Prostate gland (tissue), 2 donors: ENCODE measurements around the gene MTG1.

Experiments used
- POLR2A ChIP-seq: fragments of 450-650 bp; IDR thresholded peaks from one replicate; pipeline ENCODE4 v1.6.1; 2016; ENCODE audit warnings: antibody characterized with exemption, mild to moderate bottlenecking
- TF ChIP-seq, protein P1 (sequence below), 4 experiments: fragments of 200-600 bp in 2 of 4; fragments of 450-650 bp in 2 of 4; sonication (generic) in 2 of 4; IDR thresholded peaks; 1 replicate in 3 of 4; 2 replicates in 1 of 4; pipeline ENCODE4 v1.5.1; 2016 to 2019; ENCODE audit warnings: antibody characterized with exemption in 4 of 4, mild to moderate bottlenecking in 2 of 4, moderate library complexity in 2 of 4

DNA sequence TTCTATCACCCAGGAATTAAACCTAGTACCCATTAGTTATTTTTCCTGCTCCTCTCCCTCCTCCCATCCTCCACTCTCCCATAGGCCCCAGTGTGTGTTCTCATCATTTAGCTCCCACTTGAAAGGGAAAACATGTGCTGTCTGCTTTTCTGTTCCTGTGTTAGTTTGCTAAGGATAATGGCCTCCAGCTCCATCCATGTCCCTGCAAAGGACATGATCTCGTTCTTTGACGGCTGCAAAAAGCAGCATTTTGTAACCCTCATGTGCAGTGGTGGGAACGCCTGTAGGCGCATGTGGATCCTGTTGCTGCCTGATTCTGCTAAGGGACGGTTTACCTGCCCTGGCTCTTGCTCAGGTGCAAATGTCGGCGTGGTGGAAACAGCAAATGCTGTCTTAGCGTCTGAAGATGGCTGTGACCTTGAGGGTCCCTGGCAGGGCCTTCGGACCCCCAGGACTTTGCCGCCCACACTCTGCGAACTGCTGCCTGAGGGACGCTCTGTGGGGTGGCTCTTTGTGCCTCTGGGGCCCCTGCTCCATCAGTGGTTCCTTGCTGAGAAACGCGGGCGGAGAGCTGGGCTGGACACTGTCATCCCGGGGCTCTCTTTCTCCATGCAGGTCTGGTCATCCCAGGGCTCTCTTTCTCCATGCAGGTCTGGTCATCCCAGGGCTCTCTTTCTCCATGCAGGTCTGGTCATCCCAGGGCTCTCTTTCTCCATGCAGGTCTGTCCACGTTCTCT is 5.6 kb upstream of the MTG1 start:
- TF ChIP-seq, protein P1, sequence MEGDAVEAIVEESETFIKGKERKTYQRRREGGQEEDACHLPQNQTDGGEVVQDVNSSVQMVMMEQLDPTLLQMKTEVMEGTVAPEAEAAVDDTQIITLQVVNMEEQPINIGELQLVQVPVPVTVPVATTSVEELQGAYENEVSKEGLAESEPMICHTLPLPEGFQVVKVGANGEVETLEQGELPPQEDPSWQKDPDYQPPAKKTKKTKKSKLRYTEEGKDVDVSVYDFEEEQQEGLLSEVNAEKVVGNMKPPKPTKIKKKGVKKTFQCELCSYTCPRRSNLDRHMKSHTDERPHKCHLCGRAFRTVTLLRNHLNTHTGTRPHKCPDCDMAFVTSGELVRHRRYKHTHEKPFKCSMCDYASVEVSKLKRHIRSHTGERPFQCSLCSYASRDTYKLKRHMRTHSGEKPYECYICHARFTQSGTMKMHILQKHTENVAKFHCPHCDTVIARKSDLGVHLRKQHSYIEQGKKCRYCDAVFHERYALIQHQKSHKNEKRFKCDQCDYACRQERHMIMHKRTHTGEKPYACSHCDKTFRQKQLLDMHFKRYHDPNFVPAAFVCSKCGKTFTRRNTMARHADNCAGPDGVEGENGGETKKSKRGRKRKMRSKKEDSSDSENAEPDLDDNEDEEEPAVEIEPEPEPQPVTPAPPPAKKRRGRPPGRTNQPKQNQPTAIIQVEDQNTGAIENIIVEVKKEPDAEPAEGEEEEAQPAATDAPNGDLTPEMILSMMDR (IDR thresholded peaks at IDR 0.05) = no peak
- TF ChIP-seq POLR2A = no peak
